LNCAP (cell line): ENCODE results near the gene KLHL8.

ENCODE experiments used
- TF ChIP-seq, protein P1 (sequence below): fragments of 450-650 bp; IDR thresholded peaks from 2 replicates; pipeline ENCODE4 v1.5.1; 2017; ENCODE audit warnings: mild to moderate bottlenecking

Gene KLHL8

DNA sequence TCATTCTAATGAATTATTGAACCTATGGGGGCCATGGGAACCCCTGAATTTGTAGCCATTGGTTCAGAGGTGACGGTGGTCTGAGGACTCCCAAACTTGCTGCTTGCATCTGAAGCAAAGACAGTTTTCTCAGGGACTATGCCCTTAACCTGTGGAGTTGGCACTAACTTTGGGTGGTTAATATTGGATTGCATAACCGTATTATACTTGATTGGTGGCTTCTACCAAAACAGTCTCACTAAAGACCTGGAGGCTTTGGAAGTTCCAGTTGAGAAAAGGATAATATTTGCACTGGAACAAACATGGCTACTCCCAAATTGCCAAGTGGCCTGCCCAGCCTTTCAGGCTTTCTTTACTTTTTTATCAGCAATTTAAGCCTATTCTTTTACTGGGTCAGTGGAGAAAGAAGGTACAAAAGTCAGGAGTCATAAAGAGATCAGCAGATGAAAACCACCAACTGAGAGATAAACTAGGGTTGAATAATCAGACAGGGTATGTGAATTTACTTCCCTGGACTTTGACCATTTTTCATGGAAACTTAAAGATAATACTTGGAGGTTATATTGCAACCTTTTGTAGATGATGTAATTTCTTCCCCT is 7.9 kb upstream of the KLHL8 start:
- TF ChIP-seq, protein P1, sequence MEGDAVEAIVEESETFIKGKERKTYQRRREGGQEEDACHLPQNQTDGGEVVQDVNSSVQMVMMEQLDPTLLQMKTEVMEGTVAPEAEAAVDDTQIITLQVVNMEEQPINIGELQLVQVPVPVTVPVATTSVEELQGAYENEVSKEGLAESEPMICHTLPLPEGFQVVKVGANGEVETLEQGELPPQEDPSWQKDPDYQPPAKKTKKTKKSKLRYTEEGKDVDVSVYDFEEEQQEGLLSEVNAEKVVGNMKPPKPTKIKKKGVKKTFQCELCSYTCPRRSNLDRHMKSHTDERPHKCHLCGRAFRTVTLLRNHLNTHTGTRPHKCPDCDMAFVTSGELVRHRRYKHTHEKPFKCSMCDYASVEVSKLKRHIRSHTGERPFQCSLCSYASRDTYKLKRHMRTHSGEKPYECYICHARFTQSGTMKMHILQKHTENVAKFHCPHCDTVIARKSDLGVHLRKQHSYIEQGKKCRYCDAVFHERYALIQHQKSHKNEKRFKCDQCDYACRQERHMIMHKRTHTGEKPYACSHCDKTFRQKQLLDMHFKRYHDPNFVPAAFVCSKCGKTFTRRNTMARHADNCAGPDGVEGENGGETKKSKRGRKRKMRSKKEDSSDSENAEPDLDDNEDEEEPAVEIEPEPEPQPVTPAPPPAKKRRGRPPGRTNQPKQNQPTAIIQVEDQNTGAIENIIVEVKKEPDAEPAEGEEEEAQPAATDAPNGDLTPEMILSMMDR = no peak

DNA sequence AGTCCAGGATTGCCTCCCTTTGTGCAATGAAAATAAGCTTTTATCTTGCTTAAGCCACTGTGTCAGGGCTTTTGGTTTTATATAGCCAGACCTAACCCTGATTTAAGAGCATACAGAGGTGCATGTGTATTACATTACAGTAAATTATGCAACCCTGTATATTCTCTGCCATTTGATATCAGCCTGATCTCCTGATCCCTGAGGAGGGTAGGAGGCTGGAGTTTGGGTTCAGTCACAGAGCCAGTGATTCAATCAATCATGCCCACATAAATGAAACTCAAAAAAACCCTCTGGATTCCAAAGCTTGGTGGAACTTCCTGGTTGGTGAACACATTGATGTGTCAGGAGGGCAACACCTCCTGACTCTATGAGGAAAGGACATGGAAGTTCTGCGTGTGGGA is 7.3 kb upstream of the KLHL8 start:
- TF ChIP-seq, protein P1 = no peak

DNA sequence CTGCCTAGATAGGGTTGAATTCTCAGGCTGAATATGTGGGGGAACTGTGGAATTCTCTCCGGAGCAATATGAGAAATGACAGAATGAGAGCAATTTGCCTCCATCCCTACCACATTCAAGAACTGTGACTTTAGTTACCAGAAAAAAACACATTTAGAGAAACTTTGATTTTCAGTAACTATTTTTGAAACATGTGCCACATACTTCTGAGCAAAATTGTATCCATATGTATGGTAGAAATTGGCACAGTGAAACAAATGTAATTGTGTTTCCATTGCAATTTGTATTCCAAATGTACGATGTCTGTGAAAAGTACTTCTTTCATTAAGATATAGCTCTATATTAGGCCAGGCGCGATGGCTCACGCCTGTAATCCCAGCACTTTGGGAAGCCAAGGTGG is 5.5 kb upstream of the KLHL8 start:
- TF ChIP-seq, protein P1 = no peak

DNA sequence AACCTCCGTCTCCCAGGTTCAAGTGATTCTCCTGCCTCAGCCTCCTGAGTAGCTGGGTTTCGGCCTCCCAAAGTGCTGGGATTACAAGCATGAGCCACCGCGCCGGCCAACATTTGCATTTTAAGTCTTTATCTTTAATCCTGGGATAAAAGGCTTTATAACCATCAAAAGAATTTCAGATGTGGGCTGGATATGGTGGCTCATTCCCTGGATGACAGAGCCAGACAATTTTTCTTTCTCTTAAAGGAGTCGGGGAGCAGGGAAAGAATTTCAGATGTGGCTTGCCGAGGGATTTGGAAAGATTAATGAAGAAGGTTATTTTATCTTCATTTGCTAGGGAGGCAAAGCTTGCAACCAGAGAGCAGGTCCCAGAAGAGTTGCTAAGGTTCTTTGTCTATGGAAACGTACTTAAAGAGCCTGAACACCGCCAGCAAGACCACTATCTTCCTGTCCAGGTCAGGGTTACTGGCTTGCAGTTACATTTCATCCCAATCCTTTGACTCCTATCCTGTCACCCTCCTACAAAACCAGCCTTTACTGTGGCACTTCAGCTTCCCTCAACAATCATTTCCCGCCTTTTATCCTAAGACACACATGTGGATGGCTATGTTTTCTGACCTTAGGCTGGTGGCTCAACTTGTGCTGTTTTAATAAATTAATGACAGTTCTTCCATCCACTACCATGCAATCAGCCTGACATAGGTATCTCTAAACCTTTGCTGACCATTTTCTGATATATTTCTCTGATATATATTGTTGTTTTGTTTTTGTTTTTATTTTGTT is 3.9 kb upstream of the KLHL8 start:
- TF ChIP-seq, protein P1 = no peak

DNA sequence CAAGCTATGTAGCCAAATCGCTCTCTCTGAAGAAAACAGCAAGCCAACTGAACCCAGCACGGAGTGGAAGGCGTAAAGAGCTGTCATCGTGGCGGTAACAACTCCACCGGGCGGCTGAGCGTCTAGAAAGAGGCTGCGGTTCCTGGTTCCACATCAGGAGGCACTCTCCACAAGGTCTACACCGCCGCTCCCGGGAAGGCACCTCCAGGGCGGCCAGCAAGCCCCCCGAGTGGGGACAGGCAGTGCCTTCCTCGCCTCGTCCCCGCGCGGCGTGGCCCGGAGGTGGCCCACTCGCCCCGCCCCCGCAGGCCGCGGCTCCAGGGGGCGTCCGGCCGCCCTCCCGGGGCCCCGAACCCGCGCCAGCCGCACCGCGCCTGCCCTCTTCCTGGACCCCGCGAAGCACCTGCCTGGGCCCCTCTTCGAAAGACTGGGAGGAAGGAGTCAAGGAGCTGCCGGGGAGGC is 755 bp downstream of the KLHL8 start:
- TF ChIP-seq, protein P1 = peak; percentile 61

DNA sequence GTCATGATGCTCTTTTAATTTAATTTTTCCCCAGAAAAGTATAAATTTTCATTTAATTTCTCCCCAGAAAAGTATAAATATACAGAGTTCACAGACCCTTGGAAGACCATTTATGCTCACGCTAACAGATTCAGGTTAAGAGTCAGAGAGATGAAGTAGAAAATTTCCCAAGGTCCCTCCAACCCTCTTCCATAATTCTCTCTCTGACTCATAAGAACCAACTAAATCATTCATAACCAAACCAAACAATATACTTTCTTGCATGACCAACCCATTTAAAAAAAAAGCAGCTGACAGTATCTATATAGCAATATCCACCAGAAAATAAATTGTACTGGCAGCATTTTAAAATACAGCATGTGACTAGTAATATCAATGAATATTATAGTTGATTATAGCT is 3.9 kb downstream of the KLHL8 start:
- TF ChIP-seq, protein P1 = no peak

DNA sequence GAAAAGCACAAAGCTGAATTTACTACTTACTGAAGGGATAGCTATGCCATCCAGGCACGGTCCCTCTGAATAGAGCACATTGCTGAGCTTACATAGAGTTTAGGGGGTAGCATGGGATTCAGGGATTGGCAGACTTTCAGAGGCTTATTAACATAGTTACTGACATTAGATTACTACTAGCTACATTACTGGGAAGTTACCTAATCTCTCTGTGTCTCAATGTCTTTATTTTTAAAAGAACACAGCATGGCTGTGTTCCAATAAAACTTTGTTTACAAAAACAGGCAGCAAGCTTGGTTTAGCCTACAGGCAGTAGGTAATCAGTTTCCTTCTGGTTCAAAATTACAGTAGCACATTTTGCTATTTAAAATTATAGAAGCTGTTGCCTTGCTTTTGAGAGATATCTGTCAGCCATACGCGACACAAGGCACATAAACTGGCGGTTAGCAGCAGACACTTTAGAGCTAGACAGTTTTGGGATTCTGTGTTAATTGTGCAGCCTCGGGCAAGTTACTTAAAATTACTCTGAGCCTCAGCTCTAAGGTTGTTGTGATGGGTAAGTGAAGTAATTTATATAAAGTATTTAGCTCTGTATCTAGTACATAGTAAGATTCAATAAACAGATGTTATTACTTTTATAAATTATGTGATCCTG is 6.9 kb downstream of the KLHL8 start:
- TF ChIP-seq, protein P1 = no peak
